ENCODE data around the gene HTR3D.
"Not testable (repeated sequence)": the region's sequence is repeated elsewhere in the genome, so short reads cannot be mapped to it uniquely, and the experiment has no call there.

Gene HTR3D

DNA sequence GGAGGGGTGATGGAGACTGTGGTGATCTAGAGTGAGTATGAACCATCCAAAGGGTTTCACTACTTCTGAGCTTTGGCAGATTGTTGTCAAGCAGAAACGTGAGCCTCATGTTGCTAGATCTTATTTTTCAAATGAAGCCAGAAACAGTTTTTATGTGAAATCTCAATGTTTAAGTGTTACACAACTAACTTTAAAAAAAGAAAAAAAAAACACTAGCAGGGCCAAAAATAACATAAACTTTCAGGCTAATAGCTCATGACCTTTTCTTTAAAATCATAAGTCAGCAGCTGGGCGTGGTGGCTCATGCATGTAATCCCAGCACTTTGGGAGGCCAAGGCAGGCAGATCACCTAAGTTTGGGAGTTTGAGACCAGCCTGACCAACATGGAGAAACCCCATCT lies 2.1 kb upstream of the HTR3D start:
- peaks cover 0 to 9% (median 4%) of the 10 kb centered on the region in 11 experiments; a peak in 7 of 22 replicates for H3K9me3 ChIP-seq (replicated peaks in 1 of 11)
- H3K9ac ChIP-seq: no peak overlapping the region
- no peak for TF ChIP-seq Cebpa-rat (IDR thresholded peaks at IDR 0.05)
- H3K27me3 ChIP-seq: no peaks in the 10 kb centered on the region
- H3K4me1 ChIP-seq: no peaks in the 10 kb centered on the region
- no peak overlapping the region for H3K4me2 ChIP-seq
- H4K20me1 ChIP-seq: no peaks in the 10 kb centered on the region
- no peak overlapping the region for H3K4me3 ChIP-seq
- H3K27ac ChIP-seq: no peak overlapping the region
- no peaks in the 10 kb centered on the region for H3K36me3 ChIP-seq

DNA sequence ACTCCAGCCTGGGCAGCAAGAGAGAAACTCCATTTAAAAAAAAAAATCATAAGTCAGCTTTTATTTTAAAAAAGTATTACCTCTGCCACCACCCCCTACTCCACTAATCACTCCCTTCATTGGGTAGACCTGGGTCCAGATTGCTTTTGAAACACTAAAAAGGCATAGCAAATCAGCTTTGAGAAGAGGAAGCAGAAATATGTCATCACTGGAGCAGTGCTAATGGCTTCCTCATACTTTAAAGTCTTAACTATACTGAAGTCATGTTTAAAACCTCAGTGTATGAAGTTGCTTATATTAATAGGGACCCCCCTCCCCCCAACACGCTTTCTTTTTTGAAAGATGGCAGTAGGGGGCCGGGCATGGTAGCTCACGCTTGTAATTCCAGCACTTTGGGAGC lies 1.0 kb upstream of the HTR3D start:
- Histone ChIP-seq H3K27me3 (no peaks in the 10 kb centered on the region), H3K9me3 (replicated peaks in 1 of 11) (peaks cover 0 to 4% (median 0%) of the 10 kb centered on the region in 11 experiments; a peak in 4 of 22 replicates), H3K4me1 (no peaks in the 10 kb centered on the region), H4K20me1 (no peaks in the 10 kb centered on the region), H3K36me3 (no peaks in the 10 kb centered on the region), H3K4me2 (no peak overlapping the region), H3K27ac (no peak overlapping the region), H3K4me3 (no peak overlapping the region), H3K9ac (no peak overlapping the region)
- no peak for TF ChIP-seq Cebpa-rat (IDR thresholded peaks at IDR 0.05)

DNA sequence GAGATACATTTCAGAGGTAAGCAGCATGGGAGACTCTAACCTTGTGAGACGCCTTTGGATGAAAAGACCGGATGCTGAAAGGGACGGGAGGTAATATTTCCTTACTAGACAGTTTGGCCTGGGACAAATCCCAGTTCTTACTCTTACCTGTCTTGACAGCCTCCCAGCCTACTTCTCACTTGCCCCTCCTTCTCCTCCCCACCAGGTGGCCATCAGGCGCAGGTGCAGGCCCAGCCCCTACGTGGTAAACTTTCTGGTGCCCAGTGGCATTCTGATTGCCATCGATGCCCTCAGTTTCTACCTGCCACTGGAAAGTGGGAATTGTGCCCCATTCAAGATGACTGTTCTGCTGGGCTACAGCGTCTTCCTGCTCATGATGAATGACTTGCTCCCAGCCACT lies 6.3 kb downstream of the HTR3D start:
- Histone ChIP-seq H3K9me3 (replicated peaks in 1 of 11) (no peaks in the 10 kb centered on the region), H3K4me1 (no peaks in the 10 kb centered on the region), H3K27me3 (no peaks in the 10 kb centered on the region), H3K9ac (no peak overlapping the region), H3K27ac (no peak overlapping the region), H3K4me3 (no peak overlapping the region), H3K4me2 (no peak overlapping the region), H4K20me1 (no peaks in the 10 kb centered on the region), H3K36me3 (no peaks in the 10 kb centered on the region)
- no peak for TF ChIP-seq Cebpa-rat (IDR thresholded peaks at IDR 0.05)

DNA sequence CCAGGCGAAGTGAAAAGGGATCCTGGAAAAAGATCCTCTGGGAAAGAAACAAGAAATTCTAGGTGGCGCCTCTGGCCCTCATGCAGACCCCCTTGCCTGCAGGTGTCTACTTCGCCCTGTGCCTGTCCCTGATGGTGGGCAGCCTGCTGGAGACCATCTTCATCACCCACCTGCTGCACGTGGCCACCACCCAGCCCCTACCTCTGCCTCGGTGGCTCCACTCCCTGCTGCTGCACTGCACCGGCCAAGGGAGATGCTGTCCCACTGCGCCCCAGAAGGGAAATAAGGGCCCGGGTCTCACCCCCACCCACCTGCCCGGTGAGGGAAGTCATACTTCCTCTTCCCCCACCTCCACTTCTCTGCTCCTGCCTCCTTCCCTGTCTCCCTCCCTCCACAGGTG lies 6.8 kb downstream of the HTR3D start:
- H3K4me3 ChIP-seq; H4K20me1 ChIP-seq; H3K4me1 ChIP-seq; H3K27ac ChIP-seq; H3K9me3 ChIP-seq (replicated peaks in 1 of 11); H3K9ac ChIP-seq; H3K36me3 ChIP-seq; H3K27me3 ChIP-seq; H3K4me2 ChIP-seq: not testable (repeated sequence)

DNA sequence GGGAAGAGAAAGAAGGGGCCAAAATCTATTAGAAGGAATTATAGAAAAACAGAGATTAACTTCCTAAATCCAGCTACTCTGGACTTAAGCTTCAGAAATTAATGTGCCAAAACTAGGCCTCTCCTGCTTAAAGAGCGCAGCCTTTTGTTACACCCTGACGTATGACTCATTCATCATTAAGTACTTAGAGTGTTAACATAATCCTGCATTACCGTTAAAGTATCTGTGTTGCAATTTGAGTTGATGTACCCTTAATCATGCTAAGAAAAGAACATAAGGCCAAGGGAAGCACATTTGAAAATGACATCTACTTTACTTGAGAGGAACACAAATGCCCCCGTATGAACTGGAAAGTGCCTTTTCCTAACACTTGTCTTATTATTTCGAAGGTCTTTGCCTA lies 7.9 kb downstream of the HTR3D start:
- Histone ChIP-seq H3K4me3 (no peak overlapping the region), H4K20me1 (no peaks in the 10 kb centered on the region), H3K4me1 (no peaks in the 10 kb centered on the region), H3K9me3 (replicated peaks in 1 of 11) (no peaks in the 10 kb centered on the region), H3K36me3 (no peaks in the 10 kb centered on the region), H3K27ac (no peak overlapping the region), H3K9ac (no peak overlapping the region), H3K27me3 (no peaks in the 10 kb centered on the region), H3K4me2 (no peak overlapping the region)
- no peak for TF ChIP-seq Cebpa-rat (IDR thresholded peaks at IDR 0.05)

DNA sequence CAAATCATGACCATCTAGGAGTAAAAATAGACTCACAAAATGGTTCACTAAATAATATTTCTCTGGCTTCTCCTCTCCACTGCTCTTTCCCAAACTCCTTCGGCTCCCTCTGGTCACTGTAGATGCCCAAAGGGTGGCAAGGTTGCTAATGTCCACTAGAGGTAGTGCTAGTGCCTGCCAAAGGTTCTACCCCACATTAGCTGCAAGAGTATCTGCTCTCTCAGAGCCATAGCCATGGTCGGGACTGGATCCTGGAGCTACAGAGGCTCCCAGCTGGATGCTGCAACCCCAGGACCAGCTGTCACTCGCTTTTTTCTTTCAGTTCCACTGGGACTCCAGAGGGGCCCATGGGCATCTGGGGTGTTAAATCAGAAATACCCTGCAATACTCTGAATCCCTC lies 8.5 kb downstream of the HTR3D start:
- Histone ChIP-seq H3K4me1 (no peaks in the 10 kb centered on the region), H3K36me3 (no peaks in the 10 kb centered on the region), H3K9ac (no peak overlapping the region), H4K20me1 (no peaks in the 10 kb centered on the region), H3K27me3 (no peaks in the 10 kb centered on the region), H3K9me3 (replicated peaks in 1 of 11) (no peaks in the 10 kb centered on the region), H3K27ac (no peak overlapping the region), H3K4me2 (no peak overlapping the region), H3K4me3 (no peak overlapping the region)
- TF ChIP-seq Cebpa-rat (IDR thresholded peaks at IDR 0.05): no peak

DNA sequence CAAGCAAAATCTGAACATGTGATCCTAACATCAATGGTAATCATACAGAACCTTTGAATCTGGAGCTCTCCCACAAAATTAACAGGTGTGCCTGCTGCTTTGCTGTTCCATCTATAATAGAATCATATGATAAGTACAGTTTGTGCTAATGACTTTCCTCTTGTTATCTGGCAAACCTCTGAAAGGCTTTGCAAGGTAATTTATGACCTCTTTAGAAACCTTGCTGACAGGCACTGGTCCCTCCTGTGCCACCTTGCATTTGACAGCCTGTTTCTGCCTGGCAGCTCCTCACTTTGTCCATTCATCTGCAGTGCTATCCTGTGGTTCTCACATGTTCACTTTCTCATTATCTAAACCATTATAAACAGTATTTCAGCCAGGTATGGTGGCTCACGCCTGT lies 11.1 kb downstream of the HTR3D start:
- no peak for TF ChIP-seq Cebpa-rat (IDR thresholded peaks at IDR 0.05)
- Histone ChIP-seq H3K27me3 (no peaks in the 10 kb centered on the region), H3K27ac (no peak overlapping the region)

DNA sequence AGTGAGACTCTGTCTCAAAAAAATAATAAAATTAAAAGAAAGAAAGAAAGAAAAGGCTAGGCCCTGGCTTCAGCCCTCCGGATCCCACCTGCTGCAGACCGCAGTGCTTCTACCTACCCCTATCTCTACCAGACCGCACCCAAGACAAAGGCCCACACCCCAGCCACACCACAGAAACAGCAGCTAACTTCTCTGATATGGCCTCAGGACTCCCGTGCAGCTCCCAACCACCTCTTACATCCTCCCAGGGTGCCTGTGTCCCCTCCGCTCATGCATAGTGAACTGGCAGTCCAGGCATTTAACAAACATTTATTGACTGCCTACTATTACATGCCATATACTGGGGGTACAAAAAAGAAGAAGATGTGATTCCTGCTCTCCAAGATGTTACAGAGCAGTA lies 14.5 kb downstream of the HTR3D start:
- TF ChIP-seq Cebpa-rat (IDR thresholded peaks at IDR 0.05): no peak
- H3K4me1 ChIP-seq: peaks cover 0 to 7% (median 6%) of the 10 kb centered on the region in 10 experiments; a peak in 11 of 20 replicates
- no peaks in the 10 kb centered on the region for H3K27me3 ChIP-seq
- H3K27ac ChIP-seq: no peak overlapping the region
- H4K20me1 ChIP-seq: no peaks in the 10 kb centered on the region
- H3K4me2 ChIP-seq: no peak overlapping the region
- H3K9ac ChIP-seq: no peak overlapping the region
- no peaks in the 10 kb centered on the region for H3K9me3 ChIP-seq (replicated peaks in 1 of 11)
- no peaks in the 10 kb centered on the region for H3K36me3 ChIP-seq
- H3K4me3 ChIP-seq: no peak overlapping the region

More for the DNA sequence above, 11.1 kb downstream of the HTR3D start:
- no peaks in the 10 kb centered on the region for H3K36me3 ChIP-seq
- H3K4me1 ChIP-seq: no peaks in the 10 kb centered on the region
- H3K9ac ChIP-seq: no peak overlapping the region
- H3K4me2 ChIP-seq: no peak overlapping the region
- H3K9me3 ChIP-seq (replicated peaks in 1 of 11): no peaks in the 10 kb centered on the region
- H4K20me1 ChIP-seq: no peaks in the 10 kb centered on the region
- no peak overlapping the region for H3K4me3 ChIP-seq

DNA sequence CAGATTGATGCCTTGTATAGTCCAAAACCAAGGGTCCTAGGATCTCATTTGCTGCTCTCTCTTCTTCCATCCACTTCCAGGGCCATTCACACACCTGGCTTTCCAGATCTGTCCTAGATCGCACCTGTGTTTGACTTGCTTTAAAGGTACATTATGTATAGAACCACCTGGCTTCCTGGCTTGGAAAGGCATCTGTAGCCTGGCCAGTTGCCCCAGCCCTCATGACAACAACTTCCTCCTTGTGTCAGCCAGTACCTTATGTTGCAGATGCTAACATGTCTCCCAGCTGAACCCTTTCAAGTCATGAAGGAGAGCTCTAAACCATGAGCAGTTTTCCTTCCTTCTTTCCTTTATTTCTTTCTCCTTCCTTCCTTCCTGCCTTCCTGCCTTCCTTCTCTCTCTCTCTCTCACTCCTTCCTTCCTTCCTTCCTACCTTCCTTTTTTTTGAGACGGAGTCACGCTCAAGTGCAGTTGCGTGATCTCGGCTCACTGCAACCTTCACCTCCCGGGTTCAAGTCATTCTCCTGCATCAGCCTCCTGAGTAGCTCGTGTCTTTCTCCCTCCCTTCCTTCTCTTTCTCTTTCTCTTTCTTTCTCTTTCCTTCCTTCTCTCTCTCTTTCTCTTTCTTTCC lies 18.8 kb downstream of the HTR3D start:
- Histone ChIP-seq H3K4me1 (peaks cover 0 to 7% (median 6%) of the 10 kb centered on the region in 10 experiments; a peak in 11 of 20 replicates), H3K9ac (no peak overlapping the region), H3K9me3 (replicated peaks in 1 of 11) (no peaks in the 10 kb centered on the region), H3K4me3 (no peak overlapping the region), H4K20me1 (no peaks in the 10 kb centered on the region), H3K27me3 (no peaks in the 10 kb centered on the region), H3K36me3 (no peaks in the 10 kb centered on the region), H3K4me2 (peak overlapping the region in 7 of 11 experiments; percentile 17 to 52 (median 31); a peak in 10 of 22 replicates), H3K27ac (no peak overlapping the region)
- no peak for TF ChIP-seq Cebpa-rat (IDR thresholded peaks at IDR 0.05)

DNA sequence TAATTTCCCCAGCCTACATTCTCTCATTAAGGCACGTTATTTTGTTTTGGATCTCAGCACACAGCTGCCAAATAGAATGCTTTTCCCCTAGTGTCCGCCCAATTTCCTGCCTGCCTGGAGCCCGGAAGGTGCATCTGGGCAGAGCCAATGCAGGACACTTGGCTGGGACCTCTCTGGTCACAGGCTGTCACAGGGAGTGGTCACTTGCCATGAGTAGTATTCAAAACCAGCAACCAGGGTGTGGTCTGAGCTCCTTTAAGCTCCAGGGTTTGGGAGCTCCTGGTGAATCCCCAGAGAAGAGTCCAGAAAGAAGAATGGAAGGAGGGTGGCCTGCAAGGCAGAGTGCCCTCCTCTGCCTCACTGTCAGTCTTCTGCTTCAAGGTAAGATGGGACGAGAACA lies 21.2 kb downstream of the HTR3D start, which contains the start of gene HTR3C:
Gene HTR3C (plus strand): TSS at position 281 of the 400 bp plus-strand sequence. CDS start 34 bp downstream, at position 315.
- Histone ChIP-seq H3K4me3 (no peak within 1 kb of the TSS), H3K9me3 (replicated peaks in 1 of 11) (no peaks in the 10 kb centered on the region), H3K36me3 (no peaks in the 10 kb centered on the region), H3K4me1 (peaks cover 0 to 7% (median 6%) of the 10 kb centered on the region in 10 experiments; a peak in 11 of 20 replicates), H4K20me1 (no peaks in the 10 kb centered on the region), H3K4me2 (no peak within 1 kb of the TSS), H3K27ac (no peak within 1 kb of the TSS), H3K27me3 (no peaks in the 10 kb centered on the region), H3K9ac (no peak within 1 kb of the TSS)
- no peak for TF ChIP-seq Cebpa-rat (IDR thresholded peaks at IDR 0.05)
